ENCODE measurements around the gene CYP17A1.
"Not testable (repeated sequence)": the region's sequence is repeated elsewhere in the genome, so short reads cannot be mapped to it uniquely, and the experiment has no call there.

The CYP17A1 gene

GRCh38 chr10:102856758-102857424 is 19.7 kb upstream of the CYP17A1 start:
- Histone ChIP-seq H3K36me3 (ENCODE audit: control insufficient read depth, insufficient read depth, low read length) (no peaks in the 10 kb centered on the region), H3K27me3 (ENCODE audit: control insufficient read depth, insufficient read depth, low read length) (no peaks in the 10 kb centered on the region), H3K9ac (ENCODE audit: low read length) (no peak overlapping the region), H3K4me1 (ENCODE audit: control insufficient read depth, insufficient read depth, low read length) (no peaks in the 10 kb centered on the region), H3K9me3 (ENCODE audit: control insufficient read depth, low read length) (no peaks in the 10 kb centered on the region), H3K4me3 (ENCODE audit: low read length) (no peak overlapping the region)

- H3K4me3 ChIP-seq (ENCODE audit: low read length); H3K36me3 ChIP-seq (ENCODE audit: control insufficient read depth, insufficient read depth, low read length); H3K9ac ChIP-seq (ENCODE audit: low read length); H3K27me3 ChIP-seq (ENCODE audit: control insufficient read depth, insufficient read depth, low read length); H3K9me3 ChIP-seq (ENCODE audit: control insufficient read depth, low read length); H3K4me1 ChIP-seq (ENCODE audit: control insufficient read depth, insufficient read depth, low read length): not testable (repeated sequence)
Measured at GRCh38 chr10:102855731-102856436, 18.7 kb upstream of the CYP17A1 start.

- H3K9me3 ChIP-seq (ENCODE audit: control insufficient read depth, low read length); H3K4me3 ChIP-seq (ENCODE audit: low read length); H3K27me3 ChIP-seq (ENCODE audit: control insufficient read depth, insufficient read depth, low read length); H3K4me1 ChIP-seq (ENCODE audit: control insufficient read depth, insufficient read depth, low read length); H3K36me3 ChIP-seq (ENCODE audit: control insufficient read depth, insufficient read depth, low read length); H3K9ac ChIP-seq (ENCODE audit: low read length): not testable (repeated sequence)
Measured at GRCh38 chr10:102853237-102853636, 16.0 kb upstream of the CYP17A1 start.

GRCh38 chr10:102850025-102850518 is 12.9 kb upstream of the CYP17A1 start:
- no peaks in the 10 kb centered on the region for H3K4me1 ChIP-seq (ENCODE audit: control insufficient read depth, insufficient read depth, low read length)
- H3K4me3 ChIP-seq (ENCODE audit: low read length) = no peak overlapping the region
- H3K9me3 ChIP-seq (ENCODE audit: control insufficient read depth, low read length) = no peaks in the 10 kb centered on the region
- H3K36me3 ChIP-seq (ENCODE audit: control insufficient read depth, insufficient read depth, low read length) = no peaks in the 10 kb centered on the region
- no peak overlapping the region for H3K9ac ChIP-seq (ENCODE audit: low read length)
- no peaks in the 10 kb centered on the region for H3K27me3 ChIP-seq (ENCODE audit: control insufficient read depth, insufficient read depth, low read length)

- H3K36me3 ChIP-seq (ENCODE audit: control insufficient read depth, insufficient read depth, low read length) = no peaks in the 10 kb centered on the region
- no peaks in the 10 kb centered on the region for H3K4me1 ChIP-seq (ENCODE audit: control insufficient read depth, insufficient read depth, low read length)
- no peak overlapping the region for H3K4me3 ChIP-seq (ENCODE audit: low read length)
- no peaks in the 10 kb centered on the region for H3K9me3 ChIP-seq (ENCODE audit: control insufficient read depth, low read length)
- H3K27me3 ChIP-seq (ENCODE audit: control insufficient read depth, insufficient read depth, low read length) = no peaks in the 10 kb centered on the region
- H3K9ac ChIP-seq (ENCODE audit: low read length) = no peak overlapping the region
Measured at GRCh38 chr10:102845352-102845902, 8.2 kb upstream of the CYP17A1 start.

- H3K36me3 ChIP-seq (ENCODE audit: control insufficient read depth, insufficient read depth, low read length); H3K4me1 ChIP-seq (ENCODE audit: control insufficient read depth, insufficient read depth, low read length); H3K9me3 ChIP-seq (ENCODE audit: control insufficient read depth, low read length); H3K27me3 ChIP-seq (ENCODE audit: control insufficient read depth, insufficient read depth, low read length); H3K9ac ChIP-seq (ENCODE audit: low read length); H3K4me3 ChIP-seq (ENCODE audit: low read length): not testable (repeated sequence)
Measured at GRCh38 chr10:102844190-102844776, 7.1 kb upstream of the CYP17A1 start.

- H3K4me3 ChIP-seq (ENCODE audit: low read length); H3K27me3 ChIP-seq (ENCODE audit: control insufficient read depth, insufficient read depth, low read length); H3K36me3 ChIP-seq (ENCODE audit: control insufficient read depth, insufficient read depth, low read length); H3K9me3 ChIP-seq (ENCODE audit: control insufficient read depth, low read length); H3K9ac ChIP-seq (ENCODE audit: low read length); H3K4me1 ChIP-seq (ENCODE audit: control insufficient read depth, insufficient read depth, low read length): not testable (repeated sequence)
Measured at GRCh38 chr10:102843139-102843538, 5.9 kb upstream of the CYP17A1 start.

- H3K9ac ChIP-seq (ENCODE audit: low read length) = no peak overlapping the region
- H3K27me3 ChIP-seq (ENCODE audit: control insufficient read depth, insufficient read depth, low read length) = no peaks in the 10 kb centered on the region
- no peaks in the 10 kb centered on the region for H3K4me1 ChIP-seq (ENCODE audit: control insufficient read depth, insufficient read depth, low read length)
- H3K9me3 ChIP-seq (ENCODE audit: control insufficient read depth, low read length) = peaks cover 6% of the 10 kb centered on the region
- H3K4me3 ChIP-seq (ENCODE audit: low read length) = no peak overlapping the region
- H3K36me3 ChIP-seq (ENCODE audit: control insufficient read depth, insufficient read depth, low read length) = no peaks in the 10 kb centered on the region
Measured at GRCh38 chr10:102841827-102842345, 4.7 kb upstream of the CYP17A1 start.

GRCh38 chr10:102838276-102838927 is 1.2 kb upstream of the CYP17A1 start:
- H3K36me3 ChIP-seq (ENCODE audit: control insufficient read depth, insufficient read depth, low read length); H3K9ac ChIP-seq (ENCODE audit: low read length); H3K27me3 ChIP-seq (ENCODE audit: control insufficient read depth, insufficient read depth, low read length); H3K9me3 ChIP-seq (ENCODE audit: control insufficient read depth, low read length); H3K4me3 ChIP-seq (ENCODE audit: low read length): not testable (repeated sequence)
- H3K4me1 ChIP-seq (ENCODE audit: control insufficient read depth, insufficient read depth, low read length) = peaks cover 14% of the 10 kb centered on the region

GRCh38 chr10:102835007-102835482 is 2.2 kb downstream of the CYP17A1 start:
- no peaks in the 10 kb centered on the region for H3K27me3 ChIP-seq (ENCODE audit: control insufficient read depth, insufficient read depth, low read length)
- H3K4me1 ChIP-seq (ENCODE audit: control insufficient read depth, insufficient read depth, low read length) = peaks cover 14% of the 10 kb centered on the region
- H3K36me3 ChIP-seq (ENCODE audit: control insufficient read depth, insufficient read depth, low read length) = no peaks in the 10 kb centered on the region
- peaks cover 6% of the 10 kb centered on the region for H3K9me3 ChIP-seq (ENCODE audit: control insufficient read depth, low read length)
- no peak overlapping the region for H3K4me3 ChIP-seq (ENCODE audit: low read length)
- no peak overlapping the region for H3K9ac ChIP-seq (ENCODE audit: low read length)

GRCh38 chr10:102834143-102834542 is 3.1 kb downstream of the CYP17A1 start:
- Histone ChIP-seq H3K4me3 (ENCODE audit: low read length) (no peak overlapping the region), H3K27me3 (ENCODE audit: control insufficient read depth, insufficient read depth, low read length) (no peaks in the 10 kb centered on the region), H3K36me3 (ENCODE audit: control insufficient read depth, insufficient read depth, low read length) (no peaks in the 10 kb centered on the region), H3K9ac (ENCODE audit: low read length) (no peak overlapping the region), H3K9me3 (ENCODE audit: control insufficient read depth, low read length) (peaks cover 6% of the 10 kb centered on the region), H3K4me1 (ENCODE audit: control insufficient read depth, insufficient read depth, low read length) (peaks cover 14% of the 10 kb centered on the region)

Data from mucosa of stomach (tissue), 1 donor.